H1 (cell line): Measurements from ENCODE around the gene SCO1. TPM values are rescaled to one million over a fixed set of nuclear protein-coding genes. Genes with fewer than 3 reads are reported as not detected.

Experiments used
- CTCF ChIA-PET: fragments of 300-600 bp; sonication (Branson Sonifier 250); formaldehyde crosslinking; loops from one replicate; lab custom pipeline; 2021; ENCODE audit not compliant: partially characterized antibody; lab: Charles Lee
- POLR2A ChIA-PET: fragments of 300-600 bp; sonication (Branson Sonifier 250); formaldehyde crosslinking; loops from one replicate; lab custom pipeline; 2021; ENCODE audit warnings: inconsistent platforms; ENCODE audit not compliant: partially characterized antibody; lab: Charles Lee
- DNase-seq, 2 experiments: peaks; one replicate each; pipeline versions ENCODE4 v3.0.0 to v3.0.0-alpha.2; 2010 to 2022; ENCODE audit warnings: low spot score in 2 of 2, low read depth in 1 of 2, mixed read lengths in 1 of 2
- FAIRE-seq: peaks from 2 replicates; lab custom pipeline; 2011; peaks lifted over from hg19 to GRCh38; lab: Jason Lieb, UNC
- H2AFZ ChIP-seq: 2 replicates; pipeline ENCODE4 v1.8.1; 2012; ENCODE audit warnings: low read length, inconsistent platforms
- H2AK5ac ChIP-seq: 2 replicates; pipeline ENCODE4 v1.6.1; 2013; ENCODE audit warnings: low read depth, low read length
- H2BK120ac ChIP-seq: replicated peaks from 2 replicates; pipeline ENCODE3; 2013; ENCODE audit warnings: low read depth, low read length, inconsistent platforms
- H2BK12ac ChIP-seq: 2 replicates; pipeline ENCODE4 v1.6.1; 2013; ENCODE audit warnings: low read depth, low read length
- H2BK15ac ChIP-seq: 2 replicates; pipeline ENCODE4 v1.6.1; 2013; ENCODE audit warnings: low read length
- H2BK20ac ChIP-seq: 2 replicates; pipeline ENCODE4 v1.6.1; 2013; ENCODE audit warnings: low read length
- H2BK5ac ChIP-seq: 2 replicates; pipeline ENCODE4 v1.6.1; 2013; ENCODE audit warnings: low read depth, low read length
- H3K14ac ChIP-seq: 2 replicates; pipeline ENCODE4 v1.6.1; 2013; ENCODE audit warnings: inconsistent platforms; ENCODE audit not compliant: insufficient read length
- H3K18ac ChIP-seq: 2 replicates; pipeline ENCODE4 v1.6.1; 2013; ENCODE audit warnings: low read length; ENCODE audit errors: extremely low read depth
- H3K23ac ChIP-seq: 2 replicates; pipeline ENCODE4 v1.6.1; 2013; ENCODE audit warnings: inconsistent platforms; ENCODE audit not compliant: insufficient read length
- H3K23me2 ChIP-seq: 2 replicates; pipeline ENCODE4 v1.6.1; 2013; ENCODE audit warnings: low read depth, low read length
- H3K27ac ChIP-seq: 2 replicates; pipeline ENCODE4 v1.6.1; 2011; ENCODE audit warnings: low read depth, low read length, inconsistent platforms
- H3K27me3 ChIP-seq, 4 experiments: replicated peaks in 1 of 4; 1 replicate in 1 of 4; 2 replicates in 3 of 4; pipeline versions ENCODE4 v1.6.1 to v1.8.1; 2011 to 2013; ENCODE audit warnings: low read length in 3 of 4, mild to moderate bottlenecking in 3 of 4, inconsistent platforms in 2 of 4, mixed read lengths in 2 of 4, moderate library complexity in 1 of 4; ENCODE audit not compliant: control insufficient read depth in 3 of 4, insufficient read depth in 3 of 4; ENCODE audit errors: extremely low read depth in 1 of 4
- H3K36me3 ChIP-seq, 4 experiments: 2 replicates each; pipeline versions ENCODE4 v1.6.1 to v1.8.1; 2011 to 2013; ENCODE audit warnings: mild to moderate bottlenecking in 4 of 4, low read length in 3 of 4, moderate library complexity in 2 of 4, control low read depth in 1 of 4, inconsistent platforms in 1 of 4; ENCODE audit not compliant: insufficient read depth in 4 of 4, control insufficient read depth in 2 of 4
- H3K4ac ChIP-seq: replicated peaks from 2 replicates; pipeline ENCODE3; 2013; ENCODE audit warnings: low read length, low read depth, mixed read lengths, inconsistent platforms; ENCODE audit not compliant: insufficient read length
- H3K4me1 ChIP-seq, 4 experiments: replicated peaks in 1 of 4; 1 replicate in 1 of 4; 2 replicates in 3 of 4; pipeline versions ENCODE4 v1.6.1 to v1.8.1; 2011 to 2013; ENCODE audit warnings: low read length in 3 of 4, inconsistent platforms in 2 of 4, mixed read lengths in 1 of 4; ENCODE audit not compliant: insufficient read depth in 4 of 4, control insufficient read depth in 3 of 4
- H3K4me2 ChIP-seq, 2 experiments: 2 replicates each; pipeline versions ENCODE4 v1.6.1 to v1.8.1; 2011 to 2013; ENCODE audit warnings: low read depth in 2 of 2, low read length in 2 of 2, control low read depth in 1 of 2, inconsistent platforms in 1 of 2, mild to moderate bottlenecking in 1 of 2; ENCODE audit not compliant: insufficient read depth in 1 of 2
- H3K4me3 ChIP-seq, 4 experiments: fragments of 200-600, 300-600 bp in 1 of 4; sonication (generic), shearing (Covaris generic), sonication (Bioruptor Twin) in 1 of 4; 2 replicates each; pipeline versions ENCODE4 v1.5.1 to v1.8.1; 2011 to 2016; ENCODE audit warnings: low read length in 4 of 4, low read depth in 3 of 4, control low read depth in 2 of 4, inconsistent platforms in 2 of 4, mild to moderate bottlenecking in 2 of 4, mixed read lengths in 1 of 4, moderate library complexity in 1 of 4; ENCODE audit not compliant: insufficient read depth in 2 of 4; ENCODE audit errors: extremely low read depth in 1 of 4
- H3K56ac ChIP-seq: replicated peaks from 2 replicates; pipeline ENCODE3; 2013; ENCODE audit warnings: low read depth, mild to moderate bottlenecking, mixed read lengths, low read length, inconsistent platforms; ENCODE audit not compliant: insufficient read length
- H3K79me1 ChIP-seq: 2 replicates; pipeline ENCODE4 v1.6.1; 2013; ENCODE audit warnings: low read depth, low read length, control low read depth
- H3K79me2 ChIP-seq, 2 experiments: 2 replicates each; pipeline versions ENCODE4 v1.6.1 to v1.8.1; 2012 to 2013; ENCODE audit warnings: low read length in 2 of 2, mild to moderate bottlenecking in 2 of 2, inconsistent platforms in 1 of 2; ENCODE audit not compliant: insufficient read depth in 2 of 2, control insufficient read depth in 1 of 2
- H3K9ac ChIP-seq, 4 experiments: replicated peaks in 1 of 4; 1 replicate in 1 of 4; 2 replicates in 3 of 4; pipeline versions ENCODE4 v1.6.1 to v1.8.1; 2011 to 2013; ENCODE audit warnings: low read depth in 3 of 4, low read length in 3 of 4, control low read depth in 2 of 4, mild to moderate bottlenecking in 2 of 4, moderate library complexity in 2 of 4, inconsistent platforms in 1 of 4; ENCODE audit errors: extremely low read depth in 1 of 4
- H3K9me3 ChIP-seq, 2 experiments: 2 replicates each; pipeline versions ENCODE4 v1.6.1 to v1.8.1; 2012 to 2013; ENCODE audit warnings: mild to moderate bottlenecking in 2 of 2, moderate library complexity in 2 of 2, control low read depth in 1 of 2, inconsistent platforms in 1 of 2, low read depth in 1 of 2, low read length in 1 of 2, mixed read lengths in 1 of 2; ENCODE audit not compliant: insufficient read depth in 2 of 2
- H4K20me1 ChIP-seq, 2 experiments: replicated peaks in 1 of 2; 2 replicates each; pipeline versions ENCODE3 to v1.8.1; 2011 to 2013; ENCODE audit warnings: inconsistent platforms in 2 of 2, low read length in 2 of 2, mild to moderate bottlenecking in 1 of 2; ENCODE audit not compliant: insufficient read depth in 2 of 2, control insufficient read depth in 1 of 2
- H4K5ac ChIP-seq: 2 replicates; pipeline ENCODE4 v1.6.1; 2013; ENCODE audit warnings: low read length, low read depth, mixed read lengths, inconsistent platforms; ENCODE audit not compliant: insufficient read length
- H4K8ac ChIP-seq: 2 replicates; pipeline ENCODE4 v1.8.0; 2013; ENCODE audit warnings: mild to moderate bottlenecking, moderate library complexity, low read length, inconsistent platforms; ENCODE audit not compliant: insufficient read depth; ENCODE audit errors: extremely low read depth
- H4K91ac ChIP-seq: replicated peaks from 2 replicates; pipeline ENCODE3; 2013; ENCODE audit warnings: low read length, mixed read lengths, inconsistent platforms; ENCODE audit not compliant: insufficient read length
- EZH2 ChIP-seq: fragments of 200-600 bp; sonication (generic); IDR thresholded peaks from 2 replicates; pipeline ENCODE4 v1.7.1; 2012; ENCODE audit warnings: low read depth, mild to moderate bottlenecking, moderate library complexity, low read length, inconsistent platforms; ENCODE audit not compliant: severe bottlenecking
- WGBS, 2 experiments: shearing (Covaris generic) in 1 of 2; methylation state at CpG; one replicate each; pipeline versions ENCODE4 v1.1.6 to v1.1.7; 2013 to 2015; ENCODE audit warnings: low lambda C conversion rate in 2 of 2, mixed read lengths in 2 of 2, inconsistent platforms in 1 of 2, low coverage in 1 of 2, missing lambda C conversion rate in 1 of 2; ENCODE audit not compliant: insufficient replicate concordance in 2 of 2, insufficient coverage in 1 of 2, insufficient read length in 1 of 2; ENCODE audit errors: extremely low coverage in 1 of 2, missing lambda C conversion rate in 1 of 2; 5-methylcytosine and 5-hydroxymethylcytosine counted together
- polyA plus RNA-seq, 7 experiments: library from polyadenylated mRNA; depleted of rRNA in 3 of 7; stranded (reverse) in 5 of 7; unstranded in 2 of 7; fragments of >200 nt in 5 of 7; fragments of 200-250 nt in 2 of 7; gene quantifications; 1 replicate in 5 of 7; 2 replicates in 1 of 7; 4 replicates in 1 of 7; pipeline versions ENCODE4 v1.2.1 to v1.2.3, GENCODE V29; 2011 to 2013; ENCODE audit warnings: missing spikeins in 2 of 7, mixed read lengths in 2 of 7
- total RNA-seq: library from RNA; stranded (reverse); fragmentation: NEBNext Ultra II Directional; extraction: Animal tissue kit (Norgen Biotek cat#: 25700); gene quantifications from 2 replicates; pipeline ENCODE4 v1.2.1, GENCODE V29; 2021

SCO1 gene
- total and polyA plus RNA-seq, 2 of the 8 experiments (the other 6 are each of a cell fraction or from before 2014, with no cell fraction given) = 18.7 to 61.8 TPM

GRCh38 chr17:10631701-10632100, 65.6 kb downstream of the SCO1 start:
- Histone ChIP-seq H2BK20ac (no peak overlapping the region), H2AFZ (peak overlapping the region; percentile 60; the same call in 1 of the 2 replicates), H2BK15ac (no peak overlapping the region), H3K23me2 (peaks cover 1% of the 10 kb centered on the region; the same call in 1 of the 2 replicates), H3K27ac (no peak overlapping the region), H3K27me3 (no peaks in the 10 kb centered on the region), H2BK5ac (no peak overlapping the region), H4K5ac (no peak overlapping the region), H2AK5ac (no peak overlapping the region), H3K18ac (no peak overlapping the region), H3K79me1 (no peaks in the 10 kb centered on the region), H3K23ac (no peak overlapping the region), H3K56ac (no peak overlapping the region), H2BK120ac (no peak overlapping the region), H3K4ac (no peak overlapping the region), H3K4me1 (no peaks in the 10 kb centered on the region), H3K9me3 (no peaks in the 10 kb centered on the region), H4K91ac (no peak overlapping the region), H3K14ac (no peak overlapping the region), H3K4me2 (no peak overlapping the region), H2BK12ac (no peak overlapping the region), H3K36me3 (no peaks in the 10 kb centered on the region; a peak in 1 of 8 replicates), H4K8ac (no peak overlapping the region), H4K20me1 (no peaks in the 10 kb centered on the region), H3K4me3 (no peak overlapping the region), H3K9ac (no peak overlapping the region), H3K79me2 (no peaks in the 10 kb centered on the region)
- WGBS, 2 experiments = 86% methylated on average over 15 of the region's 15 CpGs; no CpG with 5 or more reads in 1 of the 2 experiments
- no peak for DNase-seq
- no peak for FAIRE-seq
- CTCF ChIA-PET = interaction anchor here (0.6 to 21.3 kb wide), 20 partner anchors 11 to 793 kb away, joined by 3 to 323 read pairs (median 4); no protein-coding TSS in a partner anchor
- POLR2A ChIA-PET = no interaction called here
- TF ChIP-seq EZH2 = no peak
